IMR-90 (cell line): ENCODE measurements around the gene RHOG. TPM values are rescaled to one million over a fixed set of nuclear protein-coding genes. Genes with fewer than 3 reads are reported as not detected.

Experiments used
- ATAC-seq: fragments of 200-7000 bp; cut with Tn5 transposase; 2 replicates; pipeline ENCODE4 v1.9.1; 2020; ENCODE audit warnings: low read depth, mild to moderate bottlenecking, moderate library complexity
- BruUV-seq: library from RNA; stranded (reverse); fragments of 400-500 nt; replicated peaks from 2 replicates; lab custom pipeline; 2021; lab: Mats Ljungman, UMichigan
- CTCF ChIA-PET: fragments of 300-600 bp; formaldehyde crosslinking; extraction: SDS; loops from one replicate; lab custom pipeline; 2021; ENCODE audit warnings: antibody characterized with exemption; lab: Yijun Ruan, JAX
- POLR2A ChIA-PET: fragments of 300-600 bp; sonication (Branson Sonifier 250); formaldehyde crosslinking; loops from one replicate; lab custom pipeline; 2022; ENCODE audit warnings: antibody characterized with exemption; ENCODE audit not compliant: unreplicated experiment; lab: Charles Lee
- DNase-seq: peaks from one replicate; pipeline ENCODE4 v3.0.0; 2013
- H2AFZ ChIP-seq: replicated peaks from 2 replicates; pipeline ENCODE3; 2013; ENCODE audit warnings: low read length, mild to moderate bottlenecking; ENCODE audit not compliant: poor library complexity
- H2AK5ac ChIP-seq: 2 replicates; pipeline ENCODE4 v1.6.1; 2013; ENCODE audit warnings: low read depth, low read length, inconsistent platforms
- H2AK9ac ChIP-seq: replicated peaks from 2 replicates; pipeline ENCODE3; 2013; ENCODE audit warnings: mild to moderate bottlenecking, low read depth, low read length, moderate library complexity; ENCODE audit not compliant: poor library complexity
- H2BK120ac ChIP-seq: 2 replicates; pipeline ENCODE4 v1.6.1; 2013; ENCODE audit warnings: low read depth, low read length, inconsistent platforms
- H2BK15ac ChIP-seq: 3 replicates; pipeline ENCODE4 v1.6.1; 2013; ENCODE audit warnings: low read depth, low read length, inconsistent platforms
- H2BK20ac ChIP-seq: 2 replicates; pipeline ENCODE4 v1.6.1; 2013; ENCODE audit warnings: low read depth, mild to moderate bottlenecking, inconsistent platforms, low read length, moderate library complexity
- H2BK5ac ChIP-seq: 2 replicates; pipeline ENCODE4 v1.6.1; 2013; ENCODE audit warnings: mild to moderate bottlenecking, low read depth, low read length, inconsistent platforms; ENCODE audit not compliant: poor library complexity, severe bottlenecking
- H3K14ac ChIP-seq: replicated peaks from 2 replicates; pipeline ENCODE4 v1.6.1; 2013; ENCODE audit warnings: low read depth, low read length, inconsistent platforms
- H3K18ac ChIP-seq: 2 replicates; pipeline ENCODE4 v1.6.1; 2013; ENCODE audit warnings: low read depth, low read length, control low read depth
- H3K23ac ChIP-seq: 2 replicates; pipeline ENCODE4 v1.6.1; 2013; ENCODE audit warnings: low read depth, low read length, inconsistent platforms
- H3K27ac ChIP-seq: 2 replicates; pipeline ENCODE4 v1.5.1; 2013; ENCODE audit warnings: mild to moderate bottlenecking, control low read depth, low read length; ENCODE audit not compliant: insufficient read depth
- H3K27me3 ChIP-seq: 2 replicates; pipeline ENCODE4 v1.6.1; 2013; ENCODE audit warnings: low read length; ENCODE audit not compliant: control insufficient read depth, insufficient read depth
- H3K36me3 ChIP-seq: 2 replicates; pipeline ENCODE4 v1.6.1; 2013; ENCODE audit warnings: low read length, mixed read lengths; ENCODE audit not compliant: control insufficient read depth, insufficient read depth
- H3K4ac ChIP-seq: 2 replicates; pipeline ENCODE4 v1.6.1; 2013; ENCODE audit warnings: low read depth, low read length, inconsistent platforms
- H3K4me1 ChIP-seq: 2 replicates; pipeline ENCODE4 v1.6.1; 2013; ENCODE audit warnings: low read length, mixed read lengths; ENCODE audit not compliant: control insufficient read depth, insufficient read depth
- H3K4me2 ChIP-seq: 2 replicates; pipeline ENCODE4 v1.6.1; 2013; ENCODE audit warnings: low read depth, mild to moderate bottlenecking, control low read depth, low read length, moderate library complexity
- H3K4me3 ChIP-seq: 2 replicates; pipeline ENCODE4 v1.5.1; 2013; ENCODE audit warnings: low read depth, mild to moderate bottlenecking, control low read depth, low read length, moderate library complexity; ENCODE audit not compliant: insufficient read depth
- H3K56ac ChIP-seq: 2 replicates; pipeline ENCODE4 v1.6.1; 2013; ENCODE audit warnings: low read length, inconsistent platforms; ENCODE audit not compliant: insufficient read depth; ENCODE audit errors: extremely low read depth
- H3K79me1 ChIP-seq, 2 experiments: 2 replicates each; pipeline ENCODE4 v1.6.1; 2013; ENCODE audit warnings: low read length in 2 of 2, inconsistent platforms in 1 of 2, low read depth in 1 of 2
- H3K9ac ChIP-seq: 2 replicates; pipeline ENCODE4 v1.6.1; 2013; ENCODE audit warnings: low read depth, low read length, control low read depth
- H3K9me1 ChIP-seq: 2 replicates; pipeline ENCODE4 v1.6.1; 2013; ENCODE audit warnings: low read length, inconsistent platforms; ENCODE audit not compliant: insufficient read depth
- H3K9me3 ChIP-seq: 2 replicates; pipeline ENCODE4 v1.6.1; 2013; ENCODE audit warnings: low read length; ENCODE audit not compliant: control insufficient read depth, insufficient read depth
- H4K20me1 ChIP-seq: 2 replicates; pipeline ENCODE4 v1.6.1; 2013; ENCODE audit warnings: low read length, inconsistent platforms; ENCODE audit not compliant: insufficient read depth
- H4K5ac ChIP-seq: 2 replicates; pipeline ENCODE4 v1.6.1; 2013; ENCODE audit warnings: mild to moderate bottlenecking, low read depth, low read length, control low read depth
- H4K8ac ChIP-seq, 2 experiments: 2 replicates each; pipeline ENCODE4 v1.6.1; 2013; ENCODE audit warnings: low read depth in 2 of 2, low read length in 2 of 2, control low read depth in 1 of 2, inconsistent platforms in 1 of 2
- H4K91ac ChIP-seq: 2 replicates; pipeline ENCODE4 v1.6.1; 2013; ENCODE audit warnings: low read depth, low read length, inconsistent platforms; ENCODE audit not compliant: insufficient read depth
- BHLHE40 ChIP-seq: fragments of 150-350 bp; IDR thresholded peaks from 2 replicates; pipeline ENCODE4 v1.6.1; 2016; ENCODE audit warnings: mild to moderate bottlenecking, low read depth, low read length
- CHD1 ChIP-seq: IDR thresholded peaks from 2 replicates; pipeline ENCODE4 v1.6.1; 2012; ENCODE audit warnings: low read depth, low read length, improper control_type of control experiment
- ELK1 ChIP-seq: fragments of 150-350 bp; IDR thresholded peaks from 2 replicates; pipeline ENCODE4 v1.6.1; 2016; ENCODE audit warnings: low read depth, mild to moderate bottlenecking, low read length, moderate library complexity, borderline replicate concordance
- FOS ChIP-seq: fragments of 150-350 bp; IDR thresholded peaks from 2 replicates; pipeline ENCODE4 v1.6.1; 2016; ENCODE audit warnings: low read depth, low read length
- MAFK ChIP-seq: IDR thresholded peaks from 2 replicates; pipeline ENCODE4 v1.6.1; 2012; ENCODE audit warnings: low read depth, low read length, improper control_type of control experiment
- MAZ ChIP-seq: IDR thresholded peaks from 2 replicates; pipeline ENCODE4 v1.6.1; 2012; ENCODE audit warnings: low read depth, mild to moderate bottlenecking, low read length, improper control_type of control experiment, moderate library complexity, borderline replicate concordance
- MXI1 ChIP-seq: IDR thresholded peaks from 2 replicates; pipeline ENCODE4 v1.6.1; 2012; ENCODE audit warnings: low read depth, mild to moderate bottlenecking, low read length, moderate library complexity, borderline replicate concordance
- NFE2L2 ChIP-seq: fragments of 150-350 bp; IDR thresholded peaks from 2 replicates; pipeline ENCODE4 v1.6.1; 2016; ENCODE audit warnings: low read depth, mild to moderate bottlenecking, low read length
- POLR2A ChIP-seq: IDR thresholded peaks from 2 replicates; pipeline ENCODE4 v1.6.1; 2012; ENCODE audit warnings: mild to moderate bottlenecking, low read depth, low read length
- RAD21 ChIP-seq: IDR thresholded peaks from 2 replicates; pipeline ENCODE4 v1.6.1; 2012; ENCODE audit warnings: low read length, improper control_type of control experiment
- RFX5 ChIP-seq: IDR thresholded peaks from 2 replicates; pipeline ENCODE4 v1.8.0; 2012; ENCODE audit warnings: low read depth, mild to moderate bottlenecking, low read length, moderate library complexity
- SMC3 ChIP-seq: fragments of 150-350 bp; IDR thresholded peaks from 2 replicates; pipeline ENCODE4 v1.6.1; 2016; ENCODE audit warnings: low read depth, mild to moderate bottlenecking, antibody characterized with exemption, low read length, moderate library complexity
- WGBS, 2 experiments: methylation state at CpG; one replicate each; pipeline versions ENCODE4 v1.1.5 to v1.1.7; 2013; ENCODE audit warnings: missing lambda C conversion rate in 2 of 2; ENCODE audit not compliant: insufficient read length in 1 of 2; ENCODE audit errors: extremely low coverage in 2 of 2; 5-methylcytosine and 5-hydroxymethylcytosine counted together
- dilution Hi-C: fragments of 300-500 bp; cut with HindIII; formaldehyde crosslinking; loops from one replicate; pipeline ENCODE4 v1.14.3; 2018; ENCODE audit warnings: low sequenced_read_pairs; ENCODE audit not compliant: unreplicated experiment
- in situ Hi-C: fragments of 300-500 bp; cut with MboI; formaldehyde crosslinking; loops from 3 replicates; pipeline ENCODE4 v1.14.3; 2019; ENCODE audit warnings: low sequenced_read_pairs, inconsistent platforms, mixed read lengths
- intact Hi-C: fragments of 100-400 bp; cut with micrococcal nuclease; formaldehyde crosslinking; loops from 2 replicates; pipeline ENCODE4 v1.10.0; 2022
- polyA plus RNA-seq, 3 experiments: library from polyadenylated mRNA; depleted of rRNA; stranded (reverse); fragments of >200 nt; gene quantifications; 2 replicates each; pipeline ENCODE4 v1.2.3, GENCODE V29; 2012; ENCODE audit warnings: low replicate concordance in 1 of 3
- total RNA-seq: library from RNA; depleted of rRNA; stranded (reverse); fragments of >200 nt; gene quantifications from 2 replicates; pipeline ENCODE4 v1.2.3, GENCODE V29; 2012

RHOG gene
- total and polyA plus RNA-seq, 2 of the 4 experiments (the other 2 are of a cell fraction) = 16.3 to 114 TPM

GRCh38 chr11:3826721-3827120 is 14.0 kb downstream of the RHOG start:
- in situ Hi-C loops = no loop called here
- TF ChIP-seq FOS (no peak), BHLHE40 (no peak), MXI1 (no peak), RAD21 (no peak), ELK1 (no peak), NFE2L2 (no peak), SMC3 (no peak), MAFK (no peak), MAZ (no peak), RFX5 (no peak), POLR2A (no peak), CHD1 (no peak)
- Histone ChIP-seq H4K91ac (no peak overlapping the region), H3K27ac (no peak overlapping the region), H3K56ac (no peak overlapping the region), H2AFZ (no peak overlapping the region), H3K9me3 (no peaks in the 10 kb centered on the region), H2BK20ac (no peak overlapping the region), H3K9me1 (peaks cover 26% of the 10 kb centered on the region), H3K27me3 (no peaks in the 10 kb centered on the region), H2AK9ac (peak overlapping the region; percentile 9), H2BK120ac (no peak overlapping the region), H4K8ac (no peak overlapping the region), H4K5ac (no peak overlapping the region), H3K14ac (no peak overlapping the region), H3K4me3 (no peak overlapping the region), H2BK5ac (no peak overlapping the region), H3K4me1 (peaks cover 4% of the 10 kb centered on the region), H3K79me1 (peaks cover 21 to 53% of the 10 kb centered on the region in 2 experiments), H3K4ac (no peak overlapping the region), H2BK15ac (no peak overlapping the region), H3K36me3 (peaks cover 39% of the 10 kb centered on the region), H4K20me1 (peaks cover 36% of the 10 kb centered on the region), H3K9ac (no peak overlapping the region), H3K23ac (no peak overlapping the region), H2AK5ac (no peak overlapping the region), H3K18ac (no peak overlapping the region), H3K4me2 (no peak overlapping the region)
- BruUV-seq = no TSS peak
- CTCF ChIA-PET = interaction anchor here (0.5 kb wide), 1 partner anchor 84 kb away, joined by 4 read pairs; no protein-coding TSS in a partner anchor
- dilution Hi-C loops = no loop called here
- ATAC-seq (no peak), DNase-seq (no peak)
- WGBS, 2 experiments = no CpG with 5 or more reads among the region's 3 CpGs
- intact Hi-C loops = no loop called here
- POLR2A ChIA-PET = no interaction called here
